ENCODE measurements around the gene PANX2.

GRCh38 chr22:50148991-50149721 is 21.4 kb upstream of the PANX2 start:
- TF ChIP-seq CTCF (IDR thresholded peaks at IDR 0.05) (peak in 2 of 3 donors; percentile 55 to 65), POLR2A (IDR thresholded peaks at IDR 0.05) (no peak), POLR2AphosphoS5 (IDR thresholded peaks at IDR 0.05) (no peak)

Measured in breast epithelium (tissue), 3 donors.